ENCODE data around the gene CSF2RB. TPM values are rescaled to one million over a fixed set of nuclear protein-coding genes. Genes with fewer than 3 reads are reported as not detected.
"Not testable (repeated sequence)": the region's sequence is repeated elsewhere in the genome, so short reads cannot be mapped to it uniquely, and the experiment has no call there.

CSF2RB gene
- total RNA-seq, 1 donor from 2014 or later = 5.0 TPM

DNA sequence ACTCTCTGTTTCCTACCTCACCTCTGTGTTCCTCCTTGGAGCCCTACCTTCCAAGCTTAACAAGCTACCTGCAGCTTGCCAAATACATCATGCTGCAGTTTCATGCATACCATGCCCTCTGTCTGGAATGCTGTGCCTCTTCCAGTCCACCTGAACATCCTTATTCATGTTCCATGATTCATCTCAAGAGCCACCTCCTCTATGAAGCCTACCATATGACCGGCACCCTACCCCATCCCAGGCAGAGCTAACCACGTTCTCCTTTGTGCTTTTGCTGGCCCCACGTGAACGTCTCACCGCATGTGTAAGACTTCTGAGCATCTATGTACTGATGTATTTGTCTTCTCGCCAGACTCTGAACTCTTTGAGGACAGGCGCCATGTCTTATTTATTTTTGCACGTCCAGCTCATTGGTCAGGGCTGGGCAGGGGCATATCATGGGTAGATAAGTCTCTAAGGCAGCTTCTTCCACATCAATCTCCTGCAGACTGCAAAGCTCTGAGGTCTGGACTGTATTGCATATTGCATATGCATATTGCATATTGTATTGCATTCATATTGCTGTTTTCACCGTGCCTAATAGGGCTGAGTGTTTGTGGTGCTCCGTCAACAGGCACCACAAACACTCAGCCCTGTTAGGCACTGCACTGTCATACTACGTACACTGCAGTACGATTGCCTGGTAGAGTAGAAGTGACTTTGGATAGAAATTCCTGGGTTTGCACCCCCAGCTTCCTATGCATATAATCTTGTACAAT is 74.8 kb downstream of the CSF2RB start:
- DNase-seq = no peak
- peaks cover 16% of the 10 kb centered on the region for H3K9me3 Mint-ChIP-seq
- H3K27me3 Mint-ChIP-seq = peaks cover 24% of the 10 kb centered on the region
- no peak overlapping the region for H3K27ac Mint-ChIP-seq
- H3K4me3 Mint-ChIP-seq = no peak overlapping the region
- no peaks in the 10 kb centered on the region for H3K4me1 Mint-ChIP-seq
- intact Hi-C loops (cut with micrococcal nuclease) = no loop called here
- H3K36me3 Mint-ChIP-seq (ENCODE audit: low read depth) = peaks cover 1% of the 10 kb centered on the region

DNA sequence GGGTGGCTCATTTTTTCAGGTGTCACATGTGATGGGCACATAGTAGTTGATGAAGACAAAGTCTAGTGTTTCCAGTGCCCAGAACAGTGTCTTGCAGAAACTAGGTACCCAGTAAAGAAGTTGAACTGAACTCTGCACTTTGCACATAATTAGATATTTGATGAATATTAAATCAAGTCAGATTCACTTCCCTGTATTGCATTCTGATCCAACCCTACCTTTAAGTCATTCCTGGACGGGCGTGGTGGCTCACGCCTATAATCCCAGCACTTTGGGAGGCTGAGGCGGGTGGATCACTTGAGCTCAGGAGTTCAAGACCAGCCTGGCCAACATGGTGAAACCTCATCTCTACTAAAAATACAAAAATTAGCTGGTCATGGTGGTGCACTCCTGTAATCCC is 75.6 kb downstream of the CSF2RB start:
- H3K4me1 Mint-ChIP-seq; H3K36me3 Mint-ChIP-seq (ENCODE audit: low read depth); H3K4me3 Mint-ChIP-seq; DNase-seq; intact Hi-C loops (cut with micrococcal nuclease); H3K27ac Mint-ChIP-seq: not testable (repeated sequence)
- Mint-ChIP-seq H3K9me3 (peaks cover 16% of the 10 kb centered on the region), H3K27me3 (peaks cover 22% of the 10 kb centered on the region)

Other genes with a start within 250 kb of the CSF2RB start
- gene CACNG2, start 209.9 kb upstream of the CSF2RB start, total RNA-seq = not detected in 2 replicates
- gene IFT27, start 137.5 kb upstream of the CSF2RB start, total RNA-seq = 26.3 and 28.5 TPM in 2 replicates
- not detected in 2 replicates for gene PVALB, start 96.6 kb upstream of the CSF2RB start, total RNA-seq
- 12.3 and 13.6 TPM in 2 replicates for gene NCF4, start 52.6 kb upstream of the CSF2RB start, total RNA-seq
- gene TST, start 105.8 kb downstream of the CSF2RB start, total RNA-seq = 5.2 and 5.8 TPM in 2 replicates
- gene MPST, start 106.1 kb downstream of the CSF2RB start, total RNA-seq = 21.0 and 21.1 TPM in 2 replicates
- gene KCTD17, start 138.1 kb downstream of the CSF2RB start, total RNA-seq = 63.2 and 66.5 TPM in 2 replicates
- gene TMPRSS6, start 196.1 kb downstream of the CSF2RB start, total RNA-seq = 6.8 and 7.1 TPM in 2 replicates
- 288 and 296 TPM in 2 replicates for gene IL2RB, start 236.3 kb downstream of the CSF2RB start, total RNA-seq